Measurements from ENCODE around the gene STK11. TPM values are rescaled to one million over a fixed set of nuclear protein-coding genes. Genes with fewer than 3 reads are reported as not detected.
A peak's percentile ranks its signal among the peaks of the same experiment; 100 is the strongest.

The STK11 gene
- total RNA-seq, 1 experiment from 2014 or later: 99.0 TPM

DNA sequence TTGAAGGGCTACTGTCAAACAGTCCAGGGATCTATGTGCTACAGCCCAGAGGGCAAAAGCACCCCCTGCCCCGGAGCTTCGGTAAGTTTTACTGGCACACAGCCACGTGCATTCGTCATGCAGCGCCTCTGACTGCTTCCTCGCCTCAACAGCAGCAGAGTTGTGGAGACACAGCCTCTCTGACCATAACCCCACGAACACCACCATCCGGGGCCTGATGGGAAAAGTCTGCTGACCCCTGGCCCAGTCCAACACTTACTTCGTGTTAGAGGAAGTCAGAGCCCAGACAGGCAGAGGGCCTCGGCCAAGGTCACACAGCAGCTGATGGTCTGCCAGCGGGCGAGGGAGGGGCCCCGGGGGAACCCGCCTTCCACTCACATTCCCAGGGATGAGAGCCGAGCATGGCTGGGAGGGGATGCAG, 27.1 kb downstream of the STK11 start:
- H3K27me3 ChIP-seq (ENCODE audit: control insufficient read depth, insufficient read depth, low read length): no peaks in the 10 kb centered on the region
- DNase-seq: no peak
- peaks cover 4% of the 10 kb centered on the region for H3K36me3 ChIP-seq (replicated peaks; ENCODE audit: control insufficient read depth, insufficient read depth, low read length)
- H3K4me3 ChIP-seq (ENCODE audit: insufficient read depth, low read depth, low read length): no peak overlapping the region

DNA sequence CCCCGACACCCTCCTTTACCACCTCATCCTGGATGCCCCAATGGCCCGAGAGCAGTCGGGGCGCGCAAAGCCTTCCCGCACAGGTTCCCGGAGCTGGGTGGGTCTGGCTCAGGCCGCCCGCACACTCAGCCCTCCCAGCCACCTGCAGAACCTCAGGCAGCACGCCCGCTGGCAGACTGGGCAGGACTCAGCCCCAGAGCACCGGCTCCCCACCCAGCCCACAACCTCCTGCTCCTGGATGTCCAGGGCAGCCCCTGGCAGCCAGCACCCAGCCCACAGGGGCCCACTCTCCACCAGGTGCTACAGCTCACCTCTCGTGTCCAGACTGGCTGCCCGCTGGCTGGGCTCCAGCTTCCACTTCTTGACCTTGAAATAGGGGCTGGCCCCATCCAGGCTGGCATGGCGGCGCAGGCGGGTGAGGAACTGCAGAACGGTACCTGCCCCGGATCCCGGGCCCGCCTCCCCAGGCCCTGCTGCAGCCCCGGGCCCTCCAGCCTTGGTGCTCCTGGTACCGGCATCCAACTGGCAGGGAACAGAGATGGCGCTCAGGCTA, 27.6 kb downstream of the STK11 start:
- H3K36me3 ChIP-seq (replicated peaks; ENCODE audit: control insufficient read depth, insufficient read depth, low read length): peaks cover 4% of the 10 kb centered on the region
- DNase-seq: no peak
- H3K27me3 ChIP-seq (ENCODE audit: control insufficient read depth, insufficient read depth, low read length): no peaks in the 10 kb centered on the region
- no peak overlapping the region for H3K4me3 ChIP-seq (ENCODE audit: insufficient read depth, low read depth, low read length)

DNA sequence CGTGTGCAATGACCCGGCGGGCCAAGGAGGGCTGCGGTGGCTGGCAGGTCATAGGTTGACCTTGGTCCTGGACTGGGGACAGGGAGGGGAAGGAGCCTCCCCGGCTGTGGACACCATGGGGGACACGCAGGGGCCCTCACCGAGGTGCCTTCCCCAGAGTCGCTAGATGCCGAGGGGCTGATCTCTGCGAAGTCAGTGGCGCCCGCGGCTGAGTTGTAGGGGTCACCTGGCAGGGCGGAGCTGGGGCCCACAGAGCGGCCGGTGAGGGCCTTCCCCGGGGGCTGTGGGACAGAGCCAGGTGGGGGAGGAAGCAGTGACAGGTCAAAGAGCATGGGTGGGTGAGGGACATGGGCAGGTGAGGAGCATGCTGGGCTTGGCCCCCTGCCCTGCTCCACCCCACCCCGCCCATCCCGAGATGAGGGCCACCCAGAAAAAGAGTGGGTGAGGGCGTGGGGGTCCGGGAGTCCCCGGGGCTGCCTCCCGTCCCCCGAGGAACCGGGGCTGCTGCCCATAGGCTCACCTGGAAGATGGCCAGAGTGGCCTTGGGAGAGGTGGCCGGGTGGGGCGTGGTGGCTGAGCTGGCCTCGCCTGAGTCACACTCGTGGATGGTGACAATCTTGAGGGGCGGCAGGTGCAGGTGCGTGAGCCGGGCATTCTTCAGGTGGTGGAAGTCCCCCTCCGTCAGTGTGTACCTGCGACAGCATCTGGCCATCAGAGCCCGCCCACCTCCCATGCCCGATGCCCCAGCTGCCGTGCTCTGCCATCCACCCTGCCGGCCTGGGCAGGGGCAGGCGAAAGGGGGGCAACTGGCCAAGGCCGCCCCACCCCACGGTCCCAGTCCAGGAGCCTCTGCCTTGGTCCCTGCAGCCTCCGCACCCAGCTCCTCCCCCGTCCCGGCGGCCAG, 28.7 kb downstream of the STK11 start:
- Histone ChIP-seq H3K4me3 (ENCODE audit: insufficient read depth, low read depth, low read length) (no peak overlapping the region), H3K27me3 (ENCODE audit: control insufficient read depth, insufficient read depth, low read length) (no peaks in the 10 kb centered on the region), H3K36me3 (replicated peaks; ENCODE audit: control insufficient read depth, insufficient read depth, low read length) (peaks cover 4% of the 10 kb centered on the region)
- no peak for DNase-seq

DNA sequence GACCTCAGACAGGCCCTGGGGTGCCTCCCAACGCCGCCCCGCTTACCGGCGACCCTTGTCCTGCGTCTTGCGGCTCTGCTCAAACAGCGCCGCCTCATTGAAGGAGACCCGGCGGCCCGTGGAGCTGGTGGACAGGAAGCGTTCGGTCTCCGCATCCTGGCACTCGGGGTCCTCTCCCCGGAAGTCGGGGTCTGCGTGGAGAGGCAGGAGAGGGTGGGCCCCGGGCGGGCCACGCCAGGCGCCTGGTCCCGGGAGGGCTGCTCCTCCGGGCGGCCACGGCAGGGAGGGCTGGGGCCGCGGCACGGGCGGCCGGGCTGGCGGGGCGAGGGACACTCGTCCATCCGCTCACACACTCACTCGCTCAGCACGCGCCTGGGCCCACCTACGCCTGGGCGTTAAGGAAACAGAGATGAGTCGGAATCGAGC, 29.4 kb downstream of the STK11 start:
- no peaks in the 10 kb centered on the region for H3K27me3 ChIP-seq (ENCODE audit: control insufficient read depth, insufficient read depth, low read length)

DNA sequence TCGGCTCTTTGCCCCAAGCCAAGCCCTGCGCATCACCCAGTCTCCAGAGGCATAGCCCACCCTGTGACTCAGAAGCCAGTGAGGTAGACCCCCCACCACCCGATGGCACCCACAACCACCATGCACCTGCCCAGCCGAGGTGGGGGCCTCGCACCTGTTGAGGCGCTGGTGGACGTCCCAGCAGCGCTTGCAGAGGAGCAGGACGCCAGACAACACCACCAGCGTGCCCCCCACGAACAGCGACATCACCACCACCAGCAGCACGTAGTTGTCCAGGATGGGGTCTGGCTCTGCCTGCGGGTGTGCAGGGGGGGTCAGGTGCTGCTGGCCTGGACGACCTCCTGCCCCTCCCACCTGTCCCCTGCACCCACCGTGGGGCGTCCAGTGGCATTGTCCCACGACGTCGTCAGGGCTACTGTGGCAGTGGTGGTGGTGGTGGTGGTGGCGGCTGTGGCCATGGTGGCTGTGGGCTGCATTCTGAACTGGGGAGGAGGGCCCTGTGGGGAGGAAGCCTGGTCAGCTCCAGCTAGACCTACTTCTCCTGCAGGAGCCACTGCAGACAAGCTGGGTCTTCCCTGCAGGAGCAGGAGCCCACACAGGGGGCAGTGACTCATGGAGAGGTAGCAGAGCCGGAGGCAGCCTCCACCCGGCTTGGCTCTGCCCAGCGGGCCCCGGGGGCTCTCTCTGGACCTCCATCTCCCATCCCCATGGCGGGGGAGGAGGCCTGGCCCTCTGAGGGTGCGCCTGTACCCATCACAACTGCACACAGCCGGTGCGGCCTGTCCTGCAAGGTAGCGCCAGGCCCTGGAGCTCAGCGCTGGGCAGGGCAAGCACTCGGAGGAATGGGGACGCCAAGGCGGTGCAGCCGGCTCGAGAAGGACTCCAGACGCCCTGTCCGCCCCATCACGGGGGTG, 30.3 kb downstream of the STK11 start:
- Histone ChIP-seq H3K4me3 (ENCODE audit: insufficient read depth, low read depth, low read length) (peak overlapping the region; percentile 82), H3K27me3 (ENCODE audit: control insufficient read depth, insufficient read depth, low read length) (no peaks in the 10 kb centered on the region), H3K36me3 (replicated peaks; ENCODE audit: control insufficient read depth, insufficient read depth, low read length) (peaks cover 4% of the 10 kb centered on the region)
- no peak for DNase-seq

More for the DNA sequence above, 29.4 kb downstream of the STK11 start:
- DNase-seq: no peak
- peaks cover 4% of the 10 kb centered on the region for H3K36me3 ChIP-seq (replicated peaks; ENCODE audit: control insufficient read depth, insufficient read depth, low read length)
- no peak overlapping the region for H3K4me3 ChIP-seq (ENCODE audit: insufficient read depth, low read depth, low read length)

DNA sequence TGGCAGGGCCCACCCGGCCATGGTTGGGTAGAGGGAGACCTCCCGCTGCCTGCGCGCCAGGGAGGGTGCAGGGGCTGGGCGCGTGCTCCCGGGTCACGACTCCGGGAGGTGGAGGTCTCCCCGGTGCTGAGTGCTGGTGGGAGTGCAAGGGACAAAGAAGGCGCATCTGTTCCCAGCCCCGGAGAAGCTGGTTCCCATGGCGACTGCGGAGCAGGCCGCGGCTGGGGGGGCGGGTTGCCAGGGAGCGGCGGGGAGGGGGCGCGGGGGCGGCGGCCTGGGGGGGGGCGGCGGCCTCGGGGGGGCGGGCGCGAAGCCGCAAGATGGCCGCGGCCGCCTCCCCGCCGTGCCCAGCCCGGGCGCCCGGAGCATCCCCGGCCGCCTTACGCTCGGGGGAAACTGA, 31.0 kb downstream of the STK11 start:
- H3K36me3 ChIP-seq (replicated peaks; ENCODE audit: control insufficient read depth, insufficient read depth, low read length): peaks cover 4% of the 10 kb centered on the region
- H3K4me3 ChIP-seq (ENCODE audit: insufficient read depth, low read depth, low read length): peak overlapping the region; percentile 82
- peak; percentile 90 for DNase-seq
- no peaks in the 10 kb centered on the region for H3K27me3 ChIP-seq (ENCODE audit: control insufficient read depth, insufficient read depth, low read length)

DNA sequence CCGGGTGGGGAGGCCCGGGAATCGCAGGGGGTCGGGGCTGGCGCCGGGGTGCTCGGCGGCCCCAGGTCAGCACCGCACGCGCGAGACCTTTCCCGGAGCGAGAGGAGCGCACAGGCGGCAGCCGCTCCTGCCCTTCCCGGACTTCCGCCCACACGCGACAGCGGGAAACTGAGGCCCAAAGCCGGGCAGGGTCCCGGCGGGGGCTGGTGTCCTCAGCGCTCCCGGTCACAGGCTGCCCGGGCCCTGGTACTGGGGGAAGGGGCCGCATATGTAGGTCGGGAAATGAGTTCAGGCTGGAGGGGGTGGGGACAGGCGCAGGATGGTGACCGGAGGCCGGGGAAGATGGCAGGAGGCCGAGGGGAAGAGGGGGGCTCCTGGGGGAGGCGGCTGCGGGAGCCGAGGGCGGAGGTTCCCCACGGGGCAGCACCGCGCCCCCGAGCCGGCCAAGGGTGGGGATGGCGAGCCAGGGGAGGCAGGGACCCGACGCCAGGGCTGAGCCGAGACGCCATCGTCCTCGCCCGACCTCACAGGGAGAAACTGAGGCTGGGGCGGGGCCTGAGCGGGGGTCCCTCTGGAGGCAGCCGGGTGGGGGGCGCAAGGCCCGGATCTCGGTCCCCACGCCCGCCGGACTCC, 31.6 kb downstream of the STK11 start:
- Histone ChIP-seq H3K27me3 (ENCODE audit: control insufficient read depth, insufficient read depth, low read length) (no peaks in the 10 kb centered on the region), H3K36me3 (replicated peaks; ENCODE audit: control insufficient read depth, insufficient read depth, low read length) (peaks cover 3% of the 10 kb centered on the region), H3K4me3 (ENCODE audit: insufficient read depth, low read depth, low read length) (peak overlapping the region; percentile 82)
- peak; percentile 91 for DNase-seq

DNA sequence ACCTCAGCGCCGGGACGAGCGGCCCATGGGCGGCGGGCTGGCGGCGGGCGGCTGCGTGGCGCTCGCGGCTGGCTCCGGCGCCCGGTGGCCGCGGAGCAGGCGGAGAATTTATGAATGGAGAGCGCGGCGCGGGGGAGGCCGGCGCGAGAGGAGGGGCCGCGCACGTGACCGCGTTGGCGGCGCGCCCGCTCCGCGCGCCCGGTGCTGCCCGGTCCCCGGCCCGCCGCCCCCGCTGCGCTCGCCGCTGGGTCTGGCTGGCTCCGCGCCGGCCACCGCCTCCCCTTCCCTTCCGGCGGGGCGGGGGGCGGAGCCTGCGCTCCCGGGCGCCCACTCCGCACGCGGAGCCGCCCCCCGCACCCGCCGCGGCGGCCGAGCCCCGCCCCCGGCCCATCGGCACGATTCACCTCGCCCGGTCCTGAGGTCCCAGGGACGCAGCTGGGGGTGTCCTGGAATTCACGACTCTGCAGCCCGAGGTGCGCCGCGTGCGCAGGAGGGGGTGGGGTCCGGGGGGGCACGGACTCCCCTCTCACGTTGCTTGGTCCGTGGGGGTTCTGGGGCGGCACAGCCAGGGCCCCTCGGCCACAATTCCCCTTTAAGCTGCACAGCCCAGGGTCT, 32.3 kb downstream of the STK11 start, which contains the start of gene CBARP:
Gene CBARP (minus strand): TSS at position 252 of the 615 bp plus-strand sequence. CDS start 1,905 bp downstream, outside the sequence.
- Histone ChIP-seq H3K4me3 (ENCODE audit: insufficient read depth, low read depth, low read length) (peak within 1 kb of the TSS; percentile 82), H3K36me3 (replicated peaks; ENCODE audit: control insufficient read depth, insufficient read depth, low read length) (peaks cover 3% of the 10 kb centered on the region), H3K27me3 (ENCODE audit: control insufficient read depth, insufficient read depth, low read length) (no peaks in the 10 kb centered on the region)
- DNase-seq: peak; percentile 97

DNA sequence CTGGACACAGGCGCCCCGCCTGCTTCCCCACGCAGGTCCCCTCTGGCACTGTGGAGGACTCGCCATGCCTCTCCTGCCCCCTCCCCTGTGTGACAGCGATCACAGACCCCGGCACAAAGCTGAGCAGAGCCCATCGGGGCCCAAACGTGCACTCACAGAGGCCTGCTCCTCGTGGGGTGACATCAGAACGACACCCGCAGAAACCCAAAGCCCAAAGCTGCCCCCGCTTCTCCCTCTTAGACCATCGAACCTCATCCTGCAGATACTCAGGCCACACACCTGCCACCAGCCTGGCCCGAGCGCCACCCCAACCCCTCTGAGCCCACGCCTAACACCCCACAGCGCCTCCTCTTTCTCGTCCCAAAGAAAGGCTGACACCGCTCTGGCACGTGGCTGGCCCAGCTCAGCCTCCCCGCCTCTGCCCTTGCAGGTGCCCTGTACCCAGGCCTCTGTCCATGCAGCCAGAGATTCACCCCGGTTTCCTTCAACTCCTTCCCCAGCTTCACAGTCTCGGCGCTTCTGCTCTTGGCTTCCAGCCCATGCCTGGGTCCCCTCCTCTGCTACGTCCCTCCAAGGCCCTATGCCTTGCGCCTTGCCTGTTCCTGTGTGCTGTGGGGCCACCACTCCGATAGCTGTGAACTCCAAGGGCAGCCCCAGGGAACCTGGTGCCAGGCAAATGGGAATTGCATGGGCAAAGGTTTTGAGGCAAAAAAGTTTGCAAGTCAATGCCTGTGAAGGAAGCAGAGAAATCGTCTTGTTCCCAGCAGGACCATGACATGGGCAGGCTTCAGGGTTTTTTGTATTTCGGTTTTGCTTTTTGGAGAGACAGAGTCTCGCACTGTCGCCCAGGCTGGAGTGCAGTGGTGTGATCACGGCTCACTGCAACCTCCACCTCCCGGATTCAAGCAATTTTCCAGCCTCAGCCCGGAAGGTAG, 33.1 kb downstream of the STK11 start:
- Histone ChIP-seq H3K4me3 (ENCODE audit: insufficient read depth, low read depth, low read length) (peak overlapping the region; percentile 47), H3K27me3 (ENCODE audit: control insufficient read depth, insufficient read depth, low read length) (no peaks in the 10 kb centered on the region), H3K36me3 (replicated peaks; ENCODE audit: control insufficient read depth, insufficient read depth, low read length) (peaks cover 3% of the 10 kb centered on the region)
- DNase-seq: no peak

GRCh38 chr19:1239420-1239795, 33.8 kb downstream of the STK11 start:
- Histone ChIP-seq H3K27me3 (ENCODE audit: control insufficient read depth, insufficient read depth, low read length) (no peaks in the 10 kb centered on the region), H3K4me3 (ENCODE audit: insufficient read depth, low read depth, low read length) (no peak overlapping the region), H3K36me3 (replicated peaks; ENCODE audit: control insufficient read depth, insufficient read depth, low read length) (peaks cover 3% of the 10 kb centered on the region)
- DNase-seq: no peak

DNA sequence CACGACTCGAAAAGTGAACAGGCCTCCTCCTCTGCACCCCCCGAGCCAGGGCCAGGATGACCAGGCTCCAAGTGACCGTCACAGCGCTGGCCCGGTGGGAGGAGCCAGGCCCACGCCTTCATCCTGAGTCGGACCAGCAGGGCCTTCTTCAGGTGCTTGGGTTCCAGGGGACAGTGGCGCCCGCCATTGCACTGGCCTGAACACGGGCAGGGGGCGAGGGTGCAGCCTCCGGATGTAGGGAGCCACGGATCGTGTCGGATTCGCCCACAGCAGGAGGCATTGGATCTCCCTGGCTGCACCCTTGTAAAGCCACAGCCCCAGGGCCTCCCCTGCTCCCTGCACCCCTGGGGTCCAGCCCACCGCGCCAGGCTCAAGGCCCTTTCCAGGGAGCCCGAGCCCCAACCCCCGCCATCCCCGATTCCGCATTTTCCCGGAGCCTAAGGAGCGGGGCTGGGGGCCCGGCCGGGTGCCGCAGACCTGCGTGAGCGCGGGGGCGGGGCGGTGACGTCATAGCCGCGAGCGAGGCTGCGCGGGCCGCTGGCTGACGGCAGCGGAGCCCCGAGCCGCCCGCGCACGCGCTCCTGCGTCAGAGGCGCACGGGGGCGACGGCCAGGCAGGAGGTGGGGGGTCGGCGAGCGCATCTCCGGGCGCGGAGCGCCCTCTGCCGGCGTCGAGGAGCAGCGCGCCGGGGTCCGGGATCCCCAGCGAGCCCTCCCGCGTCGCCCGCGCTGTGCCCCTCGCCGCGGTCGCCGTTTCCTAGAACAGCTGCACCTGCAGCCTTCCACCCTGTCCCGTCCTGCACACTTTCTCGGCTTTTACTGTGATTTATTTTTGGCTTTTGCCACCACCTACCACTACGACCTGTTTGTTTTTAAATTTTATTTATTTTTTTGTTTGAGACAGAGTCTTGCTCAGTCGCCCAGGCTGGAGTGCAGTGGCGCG, 34.5 kb downstream of the STK11 start:
- H3K4me3 ChIP-seq (ENCODE audit: insufficient read depth, low read depth, low read length): peak overlapping the region; percentile 57

GRCh38 chr19:1240925-1241324, 35.3 kb downstream of the STK11 start:
- Histone ChIP-seq H3K27me3 (ENCODE audit: control insufficient read depth, insufficient read depth, low read length) (no peaks in the 10 kb centered on the region), H3K4me3 (ENCODE audit: insufficient read depth, low read depth, low read length) (no peak overlapping the region), H3K36me3 (replicated peaks; ENCODE audit: control insufficient read depth, insufficient read depth, low read length) (no peaks in the 10 kb centered on the region; the same call in 1 of the 2 replicates)
- no peak for DNase-seq

More for the DNA sequence above, 34.5 kb downstream of the STK11 start:
- DNase-seq: peak; percentile 100
- Histone ChIP-seq H3K36me3 (replicated peaks; ENCODE audit: control insufficient read depth, insufficient read depth, low read length) (peaks cover 3% of the 10 kb centered on the region), H3K27me3 (ENCODE audit: control insufficient read depth, insufficient read depth, low read length) (no peaks in the 10 kb centered on the region)
